HG02884 (cell line): Measurements from ENCODE around the gene LCA5L.
A peak's percentile ranks its signal among the peaks of the same experiment; 100 is the strongest.
"Not testable (repeated sequence)": the region's sequence is repeated elsewhere in the genome, so short reads cannot be mapped to it uniquely, and the experiment has no call there.

Experiments used
- ATAC-seq: cut with Tn5 transposase; IDR thresholded peaks from one replicate; pipeline ENCODE4 v1.9.1; 2021; ENCODE audit warnings: mild to moderate bottlenecking, moderate library complexity; ENCODE audit not compliant: unreplicated experiment

LCA5L gene

GRCh38 chr21:39388038-39388810, 57.4 kb downstream of the LCA5L start:
- peak; percentile 85 for ATAC-seq

DNA sequence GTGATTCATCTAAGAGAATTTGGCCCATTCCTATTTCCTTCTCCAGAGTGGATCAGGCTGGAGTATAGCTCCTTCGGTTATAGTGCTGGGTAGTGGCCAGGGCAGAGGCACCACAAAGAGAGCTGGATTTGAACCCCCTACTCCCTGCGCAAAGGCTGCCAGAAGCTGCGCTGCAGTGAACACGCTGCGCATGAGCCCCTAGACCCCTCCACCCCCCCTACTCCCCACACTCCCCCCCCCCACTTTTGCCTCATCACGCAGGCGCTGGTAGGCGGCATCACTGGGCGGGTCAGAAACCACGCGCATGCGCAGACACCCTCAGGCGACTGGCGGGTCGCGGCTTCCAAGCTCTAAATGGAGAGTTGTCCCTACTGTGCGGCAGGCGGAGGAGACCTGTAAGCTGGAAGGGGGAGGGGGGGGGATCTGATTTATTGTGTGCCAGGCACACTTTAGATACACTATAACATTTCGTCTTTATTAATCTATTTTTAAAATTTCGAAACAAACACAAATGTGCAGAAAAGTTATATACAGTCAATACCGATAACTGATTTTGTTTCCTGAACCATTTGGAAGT, 58.0 kb downstream of the LCA5L start:
- no peak for ATAC-seq

GRCh38 chr21:39386899-39387298, 58.7 kb downstream of the LCA5L start:
- ATAC-seq = no peak

GRCh38 chr21:39386194-39386593, 59.4 kb downstream of the LCA5L start:
- ATAC-seq = no peak

- no peak for ATAC-seq
Observed at GRCh38 chr21:39385299-39386145, 60.1 kb downstream of the LCA5L start.

GRCh38 chr21:39384674-39385298, 60.8 kb downstream of the LCA5L start:
- ATAC-seq = no peak

DNA sequence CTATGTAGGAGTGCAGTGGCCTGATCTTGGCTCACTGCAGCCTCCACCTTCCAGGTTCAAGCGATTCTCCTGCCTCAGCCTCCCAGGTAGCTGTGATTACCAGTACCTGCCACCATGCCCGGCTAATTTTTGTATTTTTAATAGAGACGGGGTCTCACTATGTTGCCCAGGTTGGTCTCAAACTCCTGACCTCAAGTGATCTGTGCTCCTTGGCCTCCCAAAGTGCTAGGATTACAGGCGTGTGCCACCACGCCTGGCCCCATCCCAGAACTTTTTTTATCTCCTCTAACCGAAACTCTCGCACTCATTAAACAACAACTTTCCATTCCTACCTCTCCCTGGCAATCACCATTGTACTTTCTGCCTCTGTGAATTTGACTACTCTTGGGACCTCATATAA, 63.5 kb downstream of the LCA5L start:
- ATAC-seq = not testable (repeated sequence)

- ATAC-seq = no peak
Observed at GRCh38 chr21:39381009-39381408, 64.6 kb downstream of the LCA5L start.

DNA sequence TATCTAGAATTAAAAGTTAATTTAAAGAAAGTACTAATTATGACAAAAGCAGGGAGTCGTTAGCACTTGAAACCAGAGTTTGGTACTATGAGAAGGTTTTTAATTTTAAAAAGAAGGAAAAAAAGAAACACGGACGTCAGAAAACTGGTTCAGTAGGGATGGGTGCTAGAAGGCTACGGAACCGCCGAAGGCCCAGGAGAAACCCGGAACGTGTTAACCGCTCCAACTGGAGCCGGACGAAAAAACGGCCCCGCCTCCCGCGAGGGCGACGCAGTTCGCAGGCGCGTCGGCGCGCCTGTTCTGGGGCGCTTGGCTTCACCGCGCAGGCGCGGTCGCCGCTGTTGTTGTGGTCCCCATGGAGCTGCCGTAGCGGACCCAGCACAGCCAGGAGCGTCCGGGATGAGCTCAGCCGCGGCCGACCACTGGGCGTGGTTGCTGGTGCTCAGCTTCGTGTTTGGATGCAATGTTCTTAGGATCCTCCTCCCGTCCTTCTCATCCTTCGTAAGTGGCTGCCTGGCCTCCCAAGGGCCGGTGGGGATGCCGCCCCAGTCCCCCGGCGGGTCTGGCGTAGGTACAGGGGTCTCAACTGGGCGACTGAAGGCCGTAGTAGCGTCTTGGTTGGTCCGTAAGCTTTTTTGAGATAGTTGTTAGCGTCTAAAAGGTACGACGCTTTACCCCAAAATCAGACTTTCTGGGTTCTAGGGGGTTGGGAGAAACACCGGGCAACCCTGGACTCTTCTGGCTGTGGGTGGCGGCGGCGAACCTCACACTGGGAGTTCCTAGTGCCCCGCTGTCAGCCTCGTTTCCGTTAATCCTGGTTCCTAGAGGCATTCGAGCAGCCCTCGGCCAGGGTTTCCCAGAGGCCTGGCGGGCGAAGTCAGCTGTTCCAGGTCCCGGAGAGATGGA, 65.3 kb downstream of the LCA5L start:
- peak; percentile 98 for ATAC-seq

DNA sequence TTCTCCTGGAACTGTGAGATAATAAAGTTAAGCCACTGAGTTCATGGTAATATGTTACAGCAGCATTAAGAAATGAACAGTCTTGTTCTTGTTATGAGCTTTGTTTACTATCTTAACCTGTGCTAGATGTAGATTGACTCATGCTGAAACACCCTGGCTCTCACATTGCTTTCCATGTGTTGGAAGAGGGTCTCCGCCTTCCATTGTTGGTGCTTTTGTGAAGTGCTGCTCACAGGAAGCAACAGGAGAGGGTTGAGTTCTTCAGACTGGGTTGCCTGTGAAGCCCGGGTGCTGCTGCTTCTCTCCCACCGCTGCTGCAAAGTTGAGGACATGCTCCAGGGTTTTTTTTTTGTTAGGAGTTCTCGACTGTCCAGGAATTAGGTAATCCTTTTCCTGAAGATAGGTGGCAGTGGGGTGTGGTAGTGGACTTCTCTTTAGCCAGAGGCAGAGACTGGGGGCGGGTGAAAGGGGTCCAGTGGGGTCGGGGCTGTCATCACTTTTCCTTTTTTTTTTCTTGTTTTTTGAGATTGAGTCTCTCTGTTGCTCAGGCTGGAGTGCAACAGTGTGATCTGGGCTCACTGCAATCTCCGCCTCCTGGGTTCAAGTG, 68.0 kb downstream of the LCA5L start:
- ATAC-seq = no peak

DNA sequence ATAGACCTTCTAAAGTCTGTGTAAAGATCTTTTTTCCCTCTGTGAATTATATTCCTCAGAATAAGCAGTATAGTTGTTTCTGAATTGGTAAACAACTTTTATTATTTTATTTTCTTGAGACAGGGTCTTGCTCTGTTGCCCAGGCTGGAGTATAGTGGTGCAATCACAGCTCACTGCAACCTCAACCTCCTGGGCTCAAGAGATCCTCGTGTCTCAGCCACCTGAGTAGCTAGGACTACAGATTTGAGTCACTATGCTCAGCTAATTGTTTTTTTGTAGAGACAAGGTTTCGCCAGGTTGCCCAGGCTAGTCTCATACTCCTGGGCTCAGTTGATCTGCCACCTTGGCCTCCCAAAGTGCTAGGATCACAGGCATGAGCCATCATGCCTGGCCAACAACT, 70.1 kb downstream of the LCA5L start:
- ATAC-seq = no peak

DNA sequence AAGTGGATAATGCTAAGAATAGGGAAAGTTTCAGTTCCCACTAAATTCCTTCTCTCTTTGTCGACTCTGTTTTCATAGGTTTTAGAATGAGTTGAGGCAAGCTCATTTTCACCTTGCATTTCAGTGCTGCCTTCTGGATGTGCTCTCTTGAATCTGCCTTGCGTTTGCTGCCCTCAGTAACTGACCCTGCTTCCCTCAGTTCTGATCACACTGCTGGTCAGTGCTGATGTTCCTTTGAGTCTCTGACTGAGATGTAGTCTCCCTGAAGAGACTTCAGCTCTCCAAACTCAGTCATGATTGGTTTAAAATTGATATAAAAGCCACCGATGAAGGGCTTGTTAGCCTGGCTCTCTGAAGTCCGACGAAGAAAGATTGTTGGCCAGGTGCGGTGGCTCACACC, 71.5 kb downstream of the LCA5L start:
- ATAC-seq = no peak

DNA sequence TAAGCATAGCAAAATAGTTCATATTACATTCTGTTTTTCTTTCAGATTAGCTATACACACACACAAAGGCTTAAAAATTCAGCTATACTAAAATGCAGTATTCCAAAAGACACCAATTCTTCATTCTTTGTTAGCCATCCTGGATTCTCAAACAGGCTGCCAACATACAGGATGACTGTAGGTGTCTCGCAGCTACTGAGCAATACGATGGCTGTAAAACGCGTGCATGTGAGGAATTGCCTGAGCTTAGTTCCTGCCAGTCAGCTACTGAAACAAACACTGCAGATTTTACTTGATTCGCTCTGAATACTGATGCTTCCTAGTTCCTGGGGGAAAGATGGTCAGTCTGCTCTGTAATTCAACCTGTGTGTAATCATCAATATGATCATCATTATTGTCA, 71.9 kb downstream of the LCA5L start:
- peak; percentile 73 for ATAC-seq

GRCh38 chr21:39369896-39370288, 75.7 kb downstream of the LCA5L start:
- ATAC-seq = not testable (repeated sequence)

- no peak for ATAC-seq
Observed at GRCh38 chr21:39367783-39368182, 77.8 kb downstream of the LCA5L start.

GRCh38 chr21:39366563-39366962, 79.0 kb downstream of the LCA5L start:
- no peak for ATAC-seq

DNA sequence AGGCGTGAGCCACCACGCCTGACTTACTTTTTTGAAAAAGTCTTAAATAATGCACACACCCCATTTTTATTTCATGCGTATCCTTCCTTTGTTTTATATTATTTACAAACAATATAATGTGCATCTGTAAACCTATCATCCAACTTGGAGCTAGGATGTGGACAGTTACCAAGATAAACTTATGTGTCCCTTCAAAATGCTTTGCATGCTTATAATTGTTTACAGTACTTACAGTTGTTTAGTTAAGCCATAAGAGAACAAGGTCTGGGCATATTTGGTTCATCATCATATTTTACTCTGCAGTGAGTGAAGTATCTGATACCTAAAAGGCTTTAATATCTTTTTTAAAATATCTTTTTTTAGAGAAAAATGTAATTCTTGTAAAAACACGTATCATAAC, 80.6 kb downstream of the LCA5L start:
- ATAC-seq = no peak

DNA sequence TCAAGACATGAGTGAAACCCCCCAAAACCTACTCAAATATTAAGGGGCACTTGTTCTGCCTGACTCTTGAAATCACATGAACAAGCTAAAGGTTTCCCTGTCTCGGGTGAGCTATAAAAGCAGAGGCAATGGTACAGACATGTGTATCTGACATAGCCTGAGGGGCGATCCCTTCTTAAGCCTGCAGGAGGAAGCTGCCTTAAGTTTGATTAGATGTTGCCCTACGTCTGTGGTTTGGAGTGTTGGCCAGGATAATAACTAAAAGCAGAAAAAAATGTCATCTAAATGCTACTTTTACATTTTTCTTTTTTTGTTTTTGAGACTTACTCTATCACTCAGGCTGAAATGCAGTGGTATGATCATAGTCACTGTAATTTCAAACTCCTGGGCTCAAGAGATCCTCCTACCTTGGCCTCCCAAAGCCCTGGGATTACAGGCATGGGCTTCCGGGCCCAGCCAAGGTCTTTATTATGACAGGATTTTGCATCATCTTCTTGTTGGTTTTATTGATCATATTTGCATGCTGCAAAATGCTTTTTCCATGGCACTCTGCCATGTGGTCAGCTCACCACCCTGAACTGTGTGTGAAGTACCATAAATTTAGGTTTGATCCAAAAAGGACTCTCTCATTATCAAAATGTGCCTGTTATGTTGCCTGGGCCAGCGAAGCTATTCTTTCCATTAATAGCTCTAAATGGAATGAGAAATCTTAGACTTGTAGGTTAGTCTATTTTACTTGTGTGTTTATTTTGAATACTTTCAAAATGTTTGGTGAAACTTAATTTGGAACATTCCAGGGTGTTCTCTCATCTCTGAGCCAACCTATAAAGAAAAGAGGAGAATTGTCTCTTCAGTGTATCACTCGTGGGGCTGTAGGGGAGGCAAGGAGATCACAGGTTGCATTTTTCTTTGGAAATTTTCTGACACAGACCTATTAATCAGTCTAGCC, 81.7 kb downstream of the LCA5L start:
- ATAC-seq = no peak

DNA sequence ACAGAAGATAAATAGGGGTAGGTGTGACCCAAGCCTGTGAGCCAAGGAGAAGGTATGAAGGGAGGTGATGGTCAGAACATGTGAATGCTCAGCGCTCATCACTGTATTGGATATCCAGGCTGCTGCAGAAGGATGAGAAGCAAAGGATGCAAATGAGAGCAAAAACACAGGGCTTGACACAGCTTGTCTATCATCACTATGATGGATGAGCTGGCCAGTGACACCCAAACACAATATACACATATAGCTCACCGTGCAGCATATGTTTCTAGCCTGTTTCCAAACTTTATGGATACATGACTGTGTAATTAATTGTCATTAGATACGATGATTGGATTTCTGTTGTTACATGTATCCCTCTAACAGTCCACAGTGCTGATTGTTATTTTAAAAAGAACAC, 82.8 kb downstream of the LCA5L start:
- ATAC-seq = no peak
